Lower lobe of right lung (tissue), 2 donors: ENCODE measurements around the gene USP47. TPM values are rescaled to one million over a fixed set of nuclear protein-coding genes. Genes with fewer than 3 reads are reported as not detected.

Experiments
- ATAC-seq, 2 donors: fragments of 200-7000 bp; cut with Tn5 transposase; one replicate each; pipeline ENCODE4 v1.9.1; 2020 to 2022; ENCODE audit warnings: mild to moderate bottlenecking in 2 of 2, moderate library complexity in 2 of 2
- DNase-seq: peaks from one replicate; pipeline ENCODE4 v3.0.0-alpha.2; 2020
- H3K27ac ChIP-seq: fragments of 200-600 bp; one replicate; pipeline ENCODE4 v1.8.0; 2022
- H3K27me3 ChIP-seq: fragments of 200-600 bp; one replicate; pipeline ENCODE4 v1.8.0; 2022; ENCODE audit warnings: low read depth
- H3K36me3 ChIP-seq: fragments of 200-600 bp; one replicate; pipeline ENCODE4 v1.8.0; 2022; ENCODE audit warnings: mild to moderate bottlenecking
- H3K4me1 ChIP-seq: fragments of 200-600 bp; one replicate; pipeline ENCODE4 v1.8.0; 2022
- H3K4me3 ChIP-seq: fragments of 200-600 bp; one replicate; pipeline ENCODE4 v1.8.0; 2022; ENCODE audit warnings: mild to moderate bottlenecking
- H3K9me3 ChIP-seq: fragments of 200-600 bp; one replicate; pipeline ENCODE4 v1.8.0; 2022
- CTCF ChIP-seq: fragments of 200-600 bp; IDR thresholded peaks from one replicate; pipeline ENCODE4 v1.8.0; 2022; ENCODE audit warnings: antibody characterized with exemption, mild to moderate bottlenecking
- intact Hi-C: fragments of 100-400 bp; cut with DNase I; formaldehyde crosslinking; loops from one replicate; pipeline ENCODE4 v1.11.0; 2022
- total RNA-seq: library from RNA; stranded (reverse); fragmentation: NEBNext Ultra II Directional; extraction: Animal tissue kit (Norgen Biotek cat#: 25700); gene quantifications from one replicate; pipeline ENCODE4 v1.2.1, GENCODE V29; 2021
- donor health status: DM: no; HTN: yes; CAD: no; lungs with severe emphysema.

Gene USP47
- total RNA-seq, 1 donor from 2014 or later, result 45.2 TPM

- H3K4me1 ChIP-seq, result peaks cover 23% of the 10 kb centered on the region
- no peak overlapping the region for H3K4me3 ChIP-seq
- ATAC-seq (no peak), DNase-seq (no peak)
- intact Hi-C loops, result no loop called here
- no peak overlapping the region for H3K27ac ChIP-seq
- TF ChIP-seq CTCF, result no peak
- no peaks in the 10 kb centered on the region for H3K9me3 ChIP-seq
- no peaks in the 10 kb centered on the region for H3K27me3 ChIP-seq
- H3K36me3 ChIP-seq, result no peaks in the 10 kb centered on the region
These were observed 148.3 kb downstream of the USP47 start for GRCh38 chr11:11989774-11990744.

GRCh38 chr11:11992257-11993212 lies 150.8 kb downstream of the USP47 start:
- intact Hi-C loops, result no loop called here
- ATAC-seq, result peak; percentile 53 to 83
- Histone ChIP-seq H3K4me3 (no peak overlapping the region), H3K9me3 (no peaks in the 10 kb centered on the region), H3K27me3 (no peaks in the 10 kb centered on the region), H3K36me3 (no peaks in the 10 kb centered on the region), H3K4me1 (peaks cover 15% of the 10 kb centered on the region), H3K27ac (no peak overlapping the region)
- no peak for DNase-seq
- TF ChIP-seq CTCF, result no peak

GRCh38 chr11:11993839-11994238 lies 152.1 kb downstream of the USP47 start:
- no peaks in the 10 kb centered on the region for H3K27me3 ChIP-seq

GRCh38 chr11:11995601-11996000 lies 153.8 kb downstream of the USP47 start:
- DNase-seq (no peak), ATAC-seq (no peak)
- H3K27ac ChIP-seq, result no peak overlapping the region
- no peaks in the 10 kb centered on the region for H3K27me3 ChIP-seq
- no peak overlapping the region for H3K4me3 ChIP-seq
- intact Hi-C loops, result no loop called here
- H3K36me3 ChIP-seq, result no peaks in the 10 kb centered on the region
- no peaks in the 10 kb centered on the region for H3K9me3 ChIP-seq
- no peak for TF ChIP-seq CTCF
- H3K4me1 ChIP-seq, result no peaks in the 10 kb centered on the region

More at GRCh38 chr11:11993839-11994238, 152.1 kb downstream of the USP47 start:
- no peak for ATAC-seq
- Histone ChIP-seq H3K4me1 (peaks cover 3% of the 10 kb centered on the region), H3K9me3 (no peaks in the 10 kb centered on the region), H3K4me3 (no peak overlapping the region), H3K27ac (no peak overlapping the region), H3K36me3 (no peaks in the 10 kb centered on the region)
- intact Hi-C loops, result no loop called here
- no peak for DNase-seq
- TF ChIP-seq CTCF, result no peak

GRCh38 chr11:11996321-11997048 lies 154.7 kb downstream of the USP47 start:
- Histone ChIP-seq H3K4me1 (no peaks in the 10 kb centered on the region), H3K27ac (no peak overlapping the region), H3K9me3 (no peaks in the 10 kb centered on the region), H3K4me3 (no peak overlapping the region), H3K27me3 (no peaks in the 10 kb centered on the region), H3K36me3 (peaks cover 6% of the 10 kb centered on the region)
- no peak for TF ChIP-seq CTCF
- DNase-seq (no peak), ATAC-seq (no peak)
- intact Hi-C loops, result no loop called here
